DOHH2 (cell line): ENCODE results near the gene KCNG1.
A peak's percentile ranks its signal among the peaks of the same experiment; 100 is the strongest.
"Not testable (repeated sequence)": the region's sequence is repeated elsewhere in the genome, so short reads cannot be mapped to it uniquely, and the experiment has no call there.

Experiments used
- H3F3A ChIP-seq: fragments of 200-600 bp; sonication (generic), shearing (Covaris generic); 2 replicates; pipeline ENCODE4 v1.6.0; 2016; ENCODE audit warnings: antibody characterized with exemption, mild to moderate bottlenecking; ENCODE audit not compliant: control insufficient read depth, insufficient read depth
- H3K27ac ChIP-seq: fragments of 200-600 bp; sonication (generic); 2 replicates; pipeline ENCODE4 v1.5.1; 2014; ENCODE audit warnings: low read depth, mild to moderate bottlenecking, low read length, moderate library complexity
- H3K27me3 ChIP-seq: fragments of 200-600 bp; sonication (generic); 2 replicates; pipeline ENCODE4 v1.6.1; 2014; ENCODE audit warnings: mild to moderate bottlenecking, low read length, mixed read lengths; ENCODE audit not compliant: control insufficient read depth
- H3K36me3 ChIP-seq: fragments of 200-600 bp; sonication (generic); 2 replicates; pipeline ENCODE4 v1.6.1; 2014; ENCODE audit warnings: mild to moderate bottlenecking, low read length, moderate library complexity, mixed read lengths; ENCODE audit not compliant: control insufficient read depth
- H3K4me1 ChIP-seq: fragments of 200-600 bp; sonication (generic); 2 replicates; pipeline ENCODE4 v1.6.1; 2014; ENCODE audit warnings: mild to moderate bottlenecking, low read length, mixed read lengths; ENCODE audit not compliant: control insufficient read depth
- H3K4me2 ChIP-seq: fragments of 200-600 bp; sonication (generic); 2 replicates; pipeline ENCODE4 v1.6.0; 2014; ENCODE audit warnings: mild to moderate bottlenecking, low read length, moderate library complexity
- H3K4me3 ChIP-seq: fragments of 200-600 bp; sonication (generic); 2 replicates; pipeline ENCODE4 v1.5.1; 2014; ENCODE audit warnings: mild to moderate bottlenecking, low read length, mixed read lengths
- H3K79me2 ChIP-seq: fragments of 200-600 bp; sonication (generic); 2 replicates; pipeline ENCODE4 v1.6.1; 2014; ENCODE audit warnings: mild to moderate bottlenecking, low read length, mixed read lengths; ENCODE audit not compliant: control insufficient read depth
- H3K9me2 ChIP-seq: fragments of 200-600 bp; sonication (generic); replicated peaks from 2 replicates; pipeline ENCODE4 v1.6.1; 2014; ENCODE audit warnings: mild to moderate bottlenecking, low read length, mixed read lengths; ENCODE audit not compliant: control insufficient read depth
- H3K9me3 ChIP-seq: fragments of 200-600 bp; sonication (generic); 2 replicates; pipeline ENCODE4 v1.6.1; 2014; ENCODE audit warnings: antibody characterized with exemption, low read length, mixed read lengths; ENCODE audit not compliant: control insufficient read depth, insufficient read depth
- H4K20me1 ChIP-seq: fragments of 200-600 bp; sonication (generic); 2 replicates; pipeline ENCODE4 v1.6.0; 2014; ENCODE audit warnings: low read depth, mild to moderate bottlenecking, antibody characterized with exemption, low read length, moderate library complexity; ENCODE audit not compliant: control insufficient read depth, insufficient read depth
- CTCF ChIP-seq: fragments of 200-600 bp; sonication (generic); IDR thresholded peaks from one replicate; pipeline ENCODE4 v1.5.1; 2014; ENCODE audit warnings: antibody characterized with exemption, mild to moderate bottlenecking, low read depth, low read length; ENCODE audit not compliant: poor library complexity, severe bottlenecking
- EZH2phosphoT487 ChIP-seq: fragments of 200-600 bp; sonication (generic); IDR thresholded peaks from 2 replicates; pipeline ENCODE4 v1.6.1; 2017; ENCODE audit warnings: borderline replicate concordance, mild to moderate bottlenecking, antibody characterized with exemption, low read length, moderate library complexity, mixed read lengths

The KCNG1 gene

DNA sequence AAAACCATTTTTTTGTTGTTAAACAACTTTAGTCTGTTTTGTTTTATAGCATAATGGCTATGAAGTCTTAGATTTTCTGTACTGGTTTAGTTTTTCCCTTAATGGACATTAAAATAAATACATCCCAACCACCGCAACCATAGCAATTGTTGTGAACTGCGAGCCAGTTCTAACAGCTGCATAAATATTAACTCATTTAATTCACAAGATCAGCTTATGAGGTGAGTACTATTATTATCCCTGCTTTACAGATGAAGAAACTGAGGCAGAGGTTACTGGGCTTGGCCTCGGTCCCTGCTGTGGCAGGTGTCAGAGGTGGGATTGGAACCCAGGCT is 41.2 kb downstream of the KCNG1 start:
- H3K4me2 ChIP-seq = no peak overlapping the region
- no peaks in the 10 kb centered on the region for H3K9me2 ChIP-seq
- no peak for TF ChIP-seq EZH2phosphoT487
- TF ChIP-seq CTCF = no peak
- no peaks in the 10 kb centered on the region; the same call in 1 of the 2 replicates for H3K27me3 ChIP-seq
- no peaks in the 10 kb centered on the region for H3K36me3 ChIP-seq
- H3K27ac ChIP-seq = no peak overlapping the region
- H3K9me3 ChIP-seq = no peaks in the 10 kb centered on the region
- peaks cover 3% of the 10 kb centered on the region; the same call in 1 of the 2 replicates for H3F3A ChIP-seq
- no peaks in the 10 kb centered on the region for H4K20me1 ChIP-seq
- no peaks in the 10 kb centered on the region for H3K79me2 ChIP-seq
- no peak overlapping the region for H3K4me3 ChIP-seq
- peaks cover 11% of the 10 kb centered on the region for H3K4me1 ChIP-seq

- Histone ChIP-seq H3K4me2 (peak overlapping the region; percentile 43; the same call in 1 of the 2 replicates), H3F3A (peaks cover 3% of the 10 kb centered on the region; the same call in 1 of the 2 replicates), H3K4me1 (peaks cover 11% of the 10 kb centered on the region), H3K79me2 (no peaks in the 10 kb centered on the region), H3K9me3 (no peaks in the 10 kb centered on the region), H3K9me2 (no peaks in the 10 kb centered on the region), H3K4me3 (no peak overlapping the region), H3K36me3 (no peaks in the 10 kb centered on the region), H3K27ac (no peak overlapping the region), H4K20me1 (no peaks in the 10 kb centered on the region), H3K27me3 (no peaks in the 10 kb centered on the region; the same call in 1 of the 2 replicates)
- TF ChIP-seq EZH2phosphoT487 = no peak
- peak; percentile 94 for TF ChIP-seq CTCF
Measured at GRCh38 chr20:50980851-50981713, 41.8 kb downstream of the KCNG1 start.

DNA sequence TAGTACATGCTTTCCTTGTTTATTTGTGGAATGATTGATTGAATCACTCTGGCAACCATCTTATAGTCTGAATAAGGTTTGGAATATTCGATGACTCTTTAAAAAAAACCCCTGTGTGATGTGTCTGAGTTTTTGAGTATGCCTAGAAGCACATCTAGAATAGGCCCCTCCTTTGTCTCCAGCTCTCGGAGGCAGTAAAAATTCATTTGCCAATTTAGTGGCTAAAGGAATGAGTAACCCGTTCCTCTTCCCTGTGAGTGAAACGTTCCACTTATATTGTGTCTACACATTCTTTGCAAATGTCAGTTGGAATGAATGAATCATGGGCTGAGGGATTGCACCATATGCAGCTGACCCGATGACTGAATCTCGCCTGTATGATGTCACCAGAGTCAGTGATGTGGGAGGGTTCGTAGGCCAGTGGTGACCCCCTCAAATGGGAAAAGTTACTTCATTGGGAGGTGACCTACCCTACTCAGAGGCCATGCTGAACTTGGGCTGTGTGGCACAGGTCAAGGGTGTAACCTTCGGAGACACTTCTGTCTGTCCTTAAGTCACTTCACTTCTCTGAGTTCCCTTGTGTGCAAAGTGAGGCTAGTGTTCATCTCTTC is 42.7 kb downstream of the KCNG1 start:
- Histone ChIP-seq H3K4me1 (peaks cover 11% of the 10 kb centered on the region), H3F3A (peaks cover 3% of the 10 kb centered on the region; the same call in 1 of the 2 replicates), H4K20me1 (no peaks in the 10 kb centered on the region), H3K4me2 (no peak overlapping the region), H3K79me2 (no peaks in the 10 kb centered on the region), H3K4me3 (no peak overlapping the region), H3K36me3 (no peaks in the 10 kb centered on the region), H3K27ac (no peak overlapping the region), H3K9me3 (no peaks in the 10 kb centered on the region), H3K9me2 (no peaks in the 10 kb centered on the region), H3K27me3 (no peaks in the 10 kb centered on the region; the same call in 1 of the 2 replicates)
- TF ChIP-seq CTCF = no peak
- TF ChIP-seq EZH2phosphoT487 = no peak

- not testable (repeated sequence) for H3F3A ChIP-seq, H4K20me1 ChIP-seq, H3K9me2 ChIP-seq, H3K27me3 ChIP-seq, H3K36me3 ChIP-seq, H3K27ac ChIP-seq, H3K4me2 ChIP-seq, H3K4me3 ChIP-seq, H3K79me2 ChIP-seq, H3K9me3 ChIP-seq
- H3K4me1 ChIP-seq = peaks cover 11% of the 10 kb centered on the region
Measured at GRCh38 chr20:50978533-50978932, 44.4 kb downstream of the KCNG1 start.
